Muscle of arm (tissue), 12 donors: ENCODE results near the gene SATB2. TPM values are rescaled to one million over a fixed set of nuclear protein-coding genes. Genes with fewer than 3 reads are reported as not detected.

Source experiments
- DNase-seq: peaks from one replicate; pipeline ENCODE4 v3.0.0-alpha.2; 2013
- polyA plus RNA-seq, 12 donors: library from polyadenylated mRNA; unstranded; fragments of 120-200 nt; gene quantifications; one replicate each; pipeline ENCODE4 v1.2.1, GENCODE V29; 2013; ENCODE audit not compliant: insufficient read length in 12 of 12

Gene SATB2
- polyA plus RNA-seq, 12 donors, result 1.8 to 10.9 (median 2.8) TPM; not detected in 1

- no peak for DNase-seq
These were observed 128.7 kb downstream of the SATB2 start for GRCh38 chr2:199329031-199329430.

DNA sequence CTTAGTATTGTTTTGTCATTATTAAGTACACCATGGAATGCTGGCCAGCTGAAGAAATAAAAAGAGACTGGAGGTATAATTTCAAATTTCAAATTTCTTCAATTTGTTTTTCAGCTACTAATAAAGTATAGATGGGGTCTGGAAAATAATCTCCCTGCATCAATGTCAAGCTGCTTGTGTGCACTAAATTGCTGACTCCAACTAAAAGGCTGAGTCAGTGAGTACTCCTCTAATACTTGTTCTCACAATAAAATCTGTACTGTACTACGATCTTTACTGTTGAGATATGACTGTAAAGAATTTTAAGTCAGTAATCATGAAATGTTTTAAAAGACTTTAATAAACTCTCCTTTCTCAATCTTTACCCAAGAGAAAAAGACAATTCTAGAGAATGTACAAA lies 131.9 kb downstream of the SATB2 start:
- DNase-seq, result no peak

- DNase-seq, result peak; percentile 33
These were observed 135.6 kb downstream of the SATB2 start for GRCh38 chr2:199322151-199322550.

GRCh38 chr2:199317646-199318045 lies 140.1 kb downstream of the SATB2 start:
- DNase-seq, result no peak

DNA sequence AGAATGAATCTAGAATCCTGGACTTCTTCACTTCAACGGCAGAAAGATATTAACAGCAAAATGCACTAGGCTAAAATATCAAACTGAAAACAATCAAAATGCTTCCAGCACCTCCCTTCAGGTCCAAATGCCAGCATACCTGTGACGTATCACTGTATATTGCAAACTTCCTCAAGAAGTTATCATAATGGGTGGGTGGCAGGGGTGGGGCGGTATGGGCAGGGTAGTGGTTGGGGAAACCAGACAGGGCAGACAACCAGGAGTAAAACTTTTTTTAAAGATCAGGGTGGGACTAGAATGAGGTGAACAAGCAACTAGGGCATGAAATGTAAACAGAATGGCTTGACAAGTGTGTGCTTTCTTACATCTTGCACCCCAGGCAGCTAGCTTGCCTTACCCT lies 140.9 kb downstream of the SATB2 start:
- DNase-seq, result no peak

DNA sequence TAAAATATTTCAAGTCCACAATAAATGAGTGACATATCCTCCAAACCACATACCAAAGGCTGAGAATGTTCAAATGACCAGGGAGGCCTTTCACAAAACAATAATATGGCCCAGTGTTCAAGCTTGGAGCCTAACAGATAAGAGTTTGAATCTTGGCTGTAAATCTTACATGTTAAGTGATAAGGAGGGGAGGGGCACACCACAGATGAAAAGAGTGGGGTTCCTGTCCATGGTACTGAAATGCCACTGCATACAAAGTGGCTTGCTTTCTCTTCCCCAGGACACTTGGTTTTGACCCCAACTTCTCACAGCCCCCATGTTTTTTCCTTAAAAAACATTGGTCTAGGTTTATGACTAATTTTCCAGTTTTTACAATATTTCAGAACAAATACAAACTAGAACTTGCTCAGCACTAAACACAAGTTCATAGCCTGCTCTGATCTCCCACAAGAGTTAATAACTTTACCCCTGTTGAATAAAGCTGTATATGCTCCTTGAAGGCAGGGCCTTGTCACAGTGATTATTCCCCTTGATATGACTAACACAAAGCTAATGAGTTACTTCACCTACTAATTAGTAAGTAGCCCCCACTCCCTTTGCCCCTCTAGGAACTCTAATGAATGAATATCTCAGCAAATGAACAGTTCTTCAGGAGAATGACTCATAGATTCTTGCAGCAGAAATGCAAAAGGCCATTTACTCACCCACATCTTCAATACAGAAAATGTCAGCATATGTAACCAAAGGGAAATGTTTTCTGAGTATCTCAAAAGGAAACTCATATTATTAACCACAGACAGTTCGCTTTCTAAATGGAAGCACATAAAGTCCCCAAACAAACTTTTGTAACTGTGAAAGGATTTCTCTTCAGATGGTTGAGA lies 142.2 kb downstream of the SATB2 start:
- no peak for DNase-seq

- no peak for DNase-seq
These were observed 144.8 kb downstream of the SATB2 start for GRCh38 chr2:199312931-199313330.

DNA sequence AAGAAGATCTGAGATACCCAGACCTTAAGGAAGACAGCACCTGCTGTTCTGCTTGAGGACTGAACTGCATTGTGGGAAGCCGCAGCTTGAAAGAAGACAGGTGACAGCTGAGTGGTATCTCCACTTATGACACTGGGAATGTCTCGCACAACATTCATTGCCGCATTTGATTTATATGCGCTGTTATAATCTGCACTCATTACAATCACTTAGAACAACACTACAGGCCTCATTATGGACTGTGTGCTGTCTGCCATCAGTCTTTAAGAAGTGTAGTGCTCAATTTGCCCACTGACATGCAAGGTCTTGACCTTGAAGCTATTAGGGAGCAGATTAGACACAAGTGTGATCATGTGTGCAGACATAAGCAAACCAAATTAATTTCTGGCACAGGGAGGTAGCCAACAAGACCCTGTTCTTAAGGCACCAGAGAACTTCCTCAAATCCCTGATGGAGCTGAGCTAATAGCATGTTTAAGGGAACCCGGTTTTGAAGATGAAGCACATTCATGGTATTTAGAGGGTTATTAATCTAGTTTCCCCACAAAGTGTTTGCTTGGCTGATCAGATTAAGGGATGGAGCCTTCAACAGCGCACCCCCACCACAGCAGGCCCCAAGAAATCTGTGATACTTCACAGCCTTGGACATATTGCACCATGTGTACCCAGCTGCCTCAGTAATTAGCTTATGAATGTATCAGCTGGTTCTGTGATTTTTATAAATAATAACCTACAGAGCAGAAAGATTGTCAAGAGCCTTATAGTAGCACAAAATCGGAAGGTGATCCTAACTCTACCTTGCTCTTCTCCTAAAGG lies 146.8 kb downstream of the SATB2 start:
- no peak for DNase-seq

- DNase-seq, result peak; percentile 11
These were observed 147.8 kb downstream of the SATB2 start for GRCh38 chr2:199309973-199310372.

DNA sequence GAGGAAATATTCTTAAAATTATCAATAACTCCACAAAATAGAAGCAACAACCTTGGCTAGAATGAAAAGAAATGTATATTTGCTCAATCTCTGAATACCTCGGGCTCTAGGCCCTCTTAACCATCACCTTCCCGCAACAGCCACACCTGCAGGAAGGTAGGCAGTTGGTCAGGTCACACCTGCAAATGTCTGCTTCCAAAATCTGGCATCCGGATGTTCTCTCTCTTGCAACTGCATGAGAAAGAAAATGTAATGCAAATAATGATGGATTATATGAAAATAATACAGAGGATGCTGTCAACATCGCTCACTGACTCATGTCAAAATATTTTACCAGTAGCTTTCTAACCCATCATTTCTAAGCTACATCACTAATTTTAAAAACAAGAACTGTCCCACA lies 148.3 kb downstream of the SATB2 start:
- DNase-seq, result no peak

DNA sequence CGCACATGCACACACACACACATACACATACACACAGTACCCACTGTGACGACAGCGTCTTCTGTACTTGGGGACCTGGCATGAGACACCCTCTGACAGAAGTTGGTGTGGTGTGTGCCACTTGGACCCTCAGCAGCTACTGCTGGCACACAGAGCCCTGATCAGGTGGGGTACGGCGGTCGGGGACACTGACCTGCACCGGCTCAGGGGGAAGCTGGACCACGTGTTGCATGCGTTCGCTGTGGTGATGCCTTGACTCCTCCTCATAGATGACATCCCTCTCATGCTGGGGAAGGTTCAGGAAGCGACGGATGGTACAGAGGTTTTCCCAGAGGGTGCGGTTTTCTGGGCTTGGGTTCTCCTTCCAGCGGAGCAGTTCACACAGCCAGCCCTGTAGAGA lies 149.2 kb downstream of the SATB2 start:
- no peak for DNase-seq

DNA sequence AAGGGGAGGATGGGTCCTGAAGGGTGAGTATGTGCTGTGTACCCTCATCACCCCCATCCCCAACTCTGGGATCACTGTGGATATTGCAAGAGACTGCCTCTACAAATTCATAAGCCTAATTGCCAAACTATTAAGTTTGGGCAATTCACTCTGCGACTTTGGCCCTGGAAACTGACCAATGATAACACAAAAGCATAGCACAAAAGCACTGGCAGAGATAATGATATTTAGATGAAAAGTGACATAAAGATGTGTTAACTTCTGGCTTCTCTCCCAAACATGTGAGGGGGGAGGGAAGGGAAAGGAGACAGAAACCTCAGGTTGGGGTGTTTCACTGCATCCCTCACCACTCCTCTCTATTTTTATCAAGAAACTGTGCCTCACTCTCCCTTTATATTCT lies 150.3 kb downstream of the SATB2 start:
- DNase-seq, result no peak

DNA sequence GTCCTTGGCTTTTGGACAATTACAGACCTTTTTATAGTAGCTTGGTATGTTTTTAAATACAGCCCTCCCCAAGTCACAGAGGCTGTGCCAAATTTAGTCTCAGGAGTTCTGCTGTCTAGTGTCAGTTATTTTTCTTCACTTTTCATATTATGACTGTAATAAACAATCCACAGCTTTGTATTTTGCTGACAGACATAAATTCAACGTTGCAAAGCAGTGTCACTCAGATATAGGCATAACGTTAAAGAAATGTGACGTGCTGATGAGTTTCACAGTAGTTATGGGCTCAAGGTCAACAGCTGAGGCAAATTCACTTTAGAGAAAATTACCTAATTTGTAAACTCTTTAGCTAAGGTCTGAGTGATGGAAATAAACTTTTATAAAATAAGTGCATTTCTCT lies 151.6 kb downstream of the SATB2 start:
- DNase-seq, result no peak

GRCh38 chr2:199303728-199304177 lies 154.0 kb downstream of the SATB2 start:
- no peak for DNase-seq

DNA sequence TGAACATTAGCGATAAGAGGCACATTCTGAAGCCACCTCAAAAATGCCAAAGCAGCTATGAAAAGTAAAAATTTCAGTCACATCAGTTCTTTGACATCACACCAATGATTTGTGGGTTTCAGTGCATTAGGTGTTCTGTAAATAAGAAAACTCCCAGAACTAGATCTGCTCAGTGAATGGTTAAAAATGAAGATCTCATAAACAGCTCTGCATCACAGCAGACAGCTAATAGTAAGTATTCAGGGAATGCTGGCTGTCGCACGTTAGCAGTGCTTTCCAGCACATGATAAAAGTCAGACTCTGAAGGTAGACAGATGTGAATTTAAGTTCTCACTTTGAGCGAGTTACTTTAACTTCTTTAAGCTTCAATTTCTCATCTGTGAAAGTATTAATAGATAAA lies 154.9 kb downstream of the SATB2 start:
- no peak for DNase-seq

GRCh38 chr2:199288424-199288823 lies 169.3 kb downstream of the SATB2 start:
- no peak for DNase-seq

DNA sequence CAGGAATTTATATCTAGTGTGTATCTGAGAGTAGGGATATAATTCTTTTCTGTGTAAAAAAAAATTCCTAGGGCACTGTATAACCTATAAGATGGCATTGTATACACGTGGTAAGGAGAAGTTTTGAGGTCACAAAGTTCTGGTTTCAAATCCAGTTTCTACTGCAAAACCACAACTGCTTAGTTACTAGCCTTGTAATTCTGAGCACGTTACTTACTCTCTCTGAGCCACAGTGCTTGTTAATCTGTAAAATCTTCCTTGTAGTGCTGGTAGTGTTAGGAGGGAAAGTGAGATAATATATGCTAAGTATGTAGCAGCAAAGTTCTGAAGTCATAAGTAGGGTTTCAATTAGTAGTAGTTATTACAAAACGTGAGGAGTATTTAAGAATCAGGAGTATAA lies 175.4 kb downstream of the SATB2 start:
- no peak for DNase-seq

DNA sequence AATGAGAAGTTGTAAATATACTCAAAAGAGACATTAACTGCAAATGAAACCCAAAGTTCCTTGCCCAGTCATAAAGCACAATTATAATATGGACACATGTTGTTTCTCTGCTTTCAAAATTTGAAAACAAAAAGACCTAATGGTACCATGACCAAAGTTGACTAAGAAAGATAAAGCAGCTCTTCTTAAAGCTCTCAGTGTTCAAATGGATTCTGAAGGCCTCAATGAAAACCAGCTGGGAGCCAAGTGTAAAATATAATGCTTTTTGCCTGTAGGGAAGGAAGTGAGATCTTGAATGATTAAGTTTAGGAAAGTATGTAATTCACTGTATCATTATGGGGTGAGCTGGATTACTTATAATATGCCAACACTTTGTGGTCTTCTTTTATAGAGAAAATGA lies 178.6 kb downstream of the SATB2 start:
- no peak for DNase-seq

DNA sequence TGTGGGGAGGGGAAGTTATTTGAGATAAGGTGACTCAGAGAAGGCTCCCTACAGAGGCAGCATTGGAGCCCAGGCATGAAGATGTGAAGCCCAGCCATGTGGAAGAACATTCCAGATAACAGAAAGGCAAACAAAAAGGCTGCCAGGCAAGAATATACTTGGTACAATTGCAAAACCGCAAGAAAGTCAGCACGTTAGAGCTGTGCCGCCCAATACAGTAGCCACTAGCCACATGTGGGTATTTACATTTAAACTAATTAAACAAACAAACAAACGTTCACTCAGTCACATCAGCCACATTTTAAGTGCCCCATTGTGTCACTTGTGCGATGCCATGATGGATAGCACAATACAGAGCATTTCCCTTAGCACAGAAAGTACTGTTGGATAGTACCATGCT lies 179.6 kb downstream of the SATB2 start:
- DNase-seq, result no peak

DNA sequence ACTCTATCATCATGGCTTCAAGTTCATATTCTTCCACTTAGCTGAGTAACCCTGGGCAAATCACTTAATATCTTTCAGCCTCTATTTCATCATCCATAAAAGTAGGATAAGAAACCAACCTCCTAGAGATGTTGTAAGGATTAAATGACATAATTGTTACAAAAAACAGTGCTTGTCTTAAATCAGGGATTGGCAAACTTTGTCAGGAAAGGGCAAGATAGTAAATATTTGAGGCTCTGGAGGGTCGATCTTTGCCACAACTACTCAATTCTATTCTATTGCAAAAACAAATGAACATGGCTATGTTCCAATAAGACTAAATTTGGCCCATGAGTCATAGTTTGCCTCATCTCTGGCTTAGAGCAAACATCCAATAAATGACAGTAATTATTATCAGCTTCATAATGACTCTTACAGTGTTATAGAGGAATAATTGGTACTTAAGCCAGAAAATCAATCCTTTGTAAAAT lies 184.7 kb downstream of the SATB2 start:
- no peak for DNase-seq

DNA sequence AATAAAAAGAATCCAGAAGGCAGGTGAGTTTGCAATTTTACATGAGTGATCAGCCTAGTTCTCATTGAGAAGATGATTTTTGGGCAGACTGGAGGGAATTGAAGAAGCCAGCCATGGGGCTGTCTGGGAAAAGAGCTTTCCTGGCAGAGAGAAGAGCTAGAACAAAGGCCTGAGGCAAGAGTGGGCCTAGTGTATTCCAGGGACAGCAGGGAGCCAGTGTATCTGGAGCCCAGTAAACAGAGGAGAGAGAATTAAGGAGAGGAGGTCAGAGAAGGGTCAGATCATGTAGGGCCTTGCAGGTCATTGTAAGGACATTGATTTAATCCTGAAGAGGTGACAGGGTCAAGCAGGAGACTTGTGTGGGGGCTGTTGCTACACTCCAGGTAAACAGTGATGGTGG lies 195.8 kb downstream of the SATB2 start:
- no peak for DNase-seq

DNA sequence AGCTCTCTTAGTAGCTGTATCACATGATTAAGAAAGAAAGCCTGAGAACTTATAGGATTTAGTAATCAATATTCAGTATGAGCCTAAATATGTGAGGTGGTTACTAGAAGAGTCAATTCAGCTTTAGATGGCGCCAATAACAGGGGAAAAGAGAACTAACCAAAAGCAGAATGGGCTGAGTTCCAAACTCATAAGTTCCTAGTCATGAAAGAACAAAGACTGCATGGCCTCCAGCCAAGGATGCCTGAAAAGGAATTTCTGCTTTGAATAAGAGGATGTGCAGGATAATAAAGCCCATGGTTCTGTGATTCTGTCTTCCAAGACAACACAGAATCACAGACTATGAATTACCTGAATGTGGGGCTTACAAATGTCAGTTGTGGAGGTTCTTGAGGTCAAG lies 196.5 kb downstream of the SATB2 start:
- no peak for DNase-seq

DNA sequence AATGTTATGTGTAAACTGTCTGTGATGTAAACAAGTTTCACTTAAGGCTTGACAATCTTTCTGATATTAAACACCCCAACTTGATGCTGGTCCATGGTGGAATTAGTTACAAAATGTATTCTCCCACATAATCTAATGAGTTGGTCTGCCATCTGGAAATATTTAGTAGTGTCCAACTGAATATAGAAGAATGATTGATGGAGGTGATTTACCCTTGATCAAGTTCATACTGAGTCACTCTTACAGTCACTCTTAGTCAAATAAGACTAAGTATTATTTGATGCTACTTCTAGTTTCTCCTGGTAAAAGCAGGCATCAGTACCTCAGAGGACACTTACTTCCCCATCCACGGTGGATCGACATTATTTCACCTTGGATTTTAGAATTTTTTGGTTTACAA lies 198.1 kb downstream of the SATB2 start:
- no peak for DNase-seq
